Transverse colon (tissue), 4 donors: ENCODE measurements around the gene KRT5. TPM values are rescaled to one million over a fixed set of nuclear protein-coding genes. Genes with fewer than 3 reads are reported as not detected.
"Not testable (repeated sequence)": the region's sequence is repeated elsewhere in the genome, so short reads cannot be mapped to it uniquely, and the experiment has no call there.

Source experiments
- DNase-seq: peaks from one replicate; pipeline ENCODE4 v3.0.0-alpha.2; 2019
- H3K27ac ChIP-seq, 4 donors: fragments of 200-600 bp; sonication (generic); 2 replicates each; pipeline ENCODE4 v1.5.1; 2016 to 2018; ENCODE audit warnings: inconsistent platforms in 4 of 4
- H3K27me3 ChIP-seq: fragments of 200-600 bp; sonication (generic); 2 replicates; pipeline ENCODE4 v1.5.1; 2017; ENCODE audit warnings: inconsistent platforms
- H3K36me3 ChIP-seq, 4 donors: fragments of 200-600 bp; sonication (generic); 2 replicates each; pipeline ENCODE4 v1.5.1; 2017 to 2019; ENCODE audit warnings: inconsistent platforms in 4 of 4
- H3K4me1 ChIP-seq, 4 donors: fragments of 200-600 bp; sonication (generic); 2 replicates each; pipeline ENCODE4 v1.5.1; 2017 to 2020; ENCODE audit warnings: inconsistent platforms in 4 of 4
- H3K4me3 ChIP-seq, 4 donors: fragments of 200-600 bp; sonication (generic); 1 replicate in 1 of 4; 2 replicates in 3 of 4; pipeline versions ENCODE4 v1.5.1 to v1.6.1; 2017 to 2019; ENCODE audit warnings: inconsistent platforms in 4 of 4
- H3K9me3 ChIP-seq, 2 donors: fragments of 200-600 bp; sonication (generic); 2 replicates each; pipeline ENCODE4 v1.5.1; 2017 to 2019; ENCODE audit warnings: inconsistent platforms in 2 of 2
- CTCF ChIP-seq, 5 experiments: fragments of 200-600 bp in 3 of 5; fragments of 450-650 bp in 2 of 5; sonication (generic) in 3 of 5; IDR thresholded peaks; 1 replicate in 2 of 5; 2 replicates in 3 of 5; pipeline ENCODE4 v1.5.1; 2016 to 2017; ENCODE audit warnings: antibody characterized with exemption in 5 of 5, inconsistent platforms in 3 of 5, mild to moderate bottlenecking in 2 of 5, moderate library complexity in 1 of 5
- EP300 ChIP-seq: sonication (generic); formaldehyde crosslinking; IDR thresholded peaks from one replicate; pipeline ENCODE4 v1.6.1; 2017; ENCODE audit warnings: antibody characterized with exemption, low read depth
- POLR2A ChIP-seq: fragments of 450-650 bp; IDR thresholded peaks from one replicate; pipeline ENCODE4 v1.6.1; 2016; ENCODE audit warnings: antibody characterized with exemption, mild to moderate bottlenecking, moderate library complexity
- POLR2AphosphoS5 ChIP-seq, 3 donors: sonication (generic); formaldehyde crosslinking; IDR thresholded peaks; one replicate each; pipeline ENCODE4 v1.6.1; 2016; ENCODE audit warnings: antibody characterized with exemption in 3 of 3
- WGBS, 2 donors: methylation state at CpG; one replicate each; pipeline ENCODE4 v1.1.5; 2018; ENCODE audit warnings: low coverage in 1 of 2; 5-methylcytosine and 5-hydroxymethylcytosine counted together
- in situ Hi-C, 4 donors: fragments of 200-750 bp; cut with MboI; loops; one replicate each; pipeline versions ENCODE4 v1.15.0 to v1.15.1; 2017; ENCODE audit warnings: low sequenced_read_pairs in 3 of 4, low pct_ligation_motif_present in 1 of 4, low pct_unique_long_range_greater_than_20kb in 1 of 4
- intact Hi-C: fragments of 100-400 bp; cut with DNase I; formaldehyde crosslinking; loops from one replicate; pipeline ENCODE4 v1.15.1; 2023; ENCODE audit warnings: low total_unique reads
- total RNA-seq, 4 donors: library from RNA; depleted of rRNA; stranded (reverse); fragments of >200 nt; gene quantifications; one replicate each; pipeline ENCODE4 v1.1.0, GENCODE V29; 2016

KRT5 gene
- total RNA-seq, 4 donors from 2014 or later, result not detected

DNA sequence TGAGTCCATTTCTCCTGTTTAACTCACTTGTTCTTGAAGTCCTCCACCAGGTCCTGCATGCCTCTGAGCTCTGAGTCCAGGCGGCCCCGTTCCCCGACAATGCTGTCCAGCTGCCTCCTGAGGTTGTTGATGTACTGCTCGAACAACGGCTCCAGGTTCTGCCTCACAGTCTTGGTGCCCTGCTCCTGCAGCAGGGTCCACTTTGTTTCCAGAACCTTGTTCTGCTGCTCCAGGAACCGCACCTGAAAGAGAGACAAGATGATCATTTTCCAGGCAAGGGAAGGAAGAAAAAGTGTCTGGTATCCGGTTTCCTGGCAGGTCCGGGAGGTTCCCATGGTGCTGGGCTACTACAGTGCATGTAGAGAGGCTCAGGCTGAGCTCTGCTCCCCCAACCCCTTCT, 28.7 kb downstream of the KRT5 start:
- intact Hi-C loops, result not testable (repeated sequence)
- in situ Hi-C loops, result loop anchor here in 1 of 4 donors (10.0 kb wide), 1 partner anchor 107 kb away; the partner anchor contains the start of gene KRT84

DNA sequence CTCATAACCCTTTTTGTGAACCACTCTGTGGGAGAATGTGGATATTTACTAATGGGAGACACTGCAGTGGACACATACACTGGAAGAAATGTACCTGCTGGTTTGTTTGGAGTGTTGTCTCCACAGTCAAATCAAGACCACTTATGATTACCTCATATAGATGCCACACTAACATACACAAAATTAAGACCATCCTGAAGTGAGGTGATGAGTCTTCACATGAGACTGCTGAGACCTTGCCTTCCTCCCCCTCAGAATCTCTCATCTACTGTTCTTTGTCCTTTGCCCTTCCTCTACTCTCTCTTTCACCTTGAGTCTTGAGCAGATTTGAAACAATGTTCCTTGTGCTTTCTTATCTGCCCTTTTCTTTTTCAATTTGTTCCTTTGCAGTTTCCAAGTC, 31.5 kb downstream of the KRT5 start:
- in situ Hi-C loops (no loop called here), intact Hi-C loops (no loop called here)
- TF ChIP-seq POLR2AphosphoS5 (IDR thresholded peaks at IDR 0.05) (no peak), POLR2A (no peak), CTCF (IDR thresholded peaks at IDR 0.05) (no peak), EP300 (no peak)
- Histone ChIP-seq H3K27ac (no peak overlapping the region), H3K27me3 (peaks cover 9% of the 10 kb centered on the region), H3K9me3 (no peaks in the 10 kb centered on the region), H3K36me3 (no peaks in the 10 kb centered on the region), H3K4me3 (no peak overlapping the region), H3K4me1 (no peaks in the 10 kb centered on the region)
- no peak for DNase-seq

More for the DNA sequence above, 28.7 kb downstream of the KRT5 start:
- not testable (repeated sequence) for H3K4me1 ChIP-seq, H3K36me3 ChIP-seq, H3K27ac ChIP-seq, H3K27me3 ChIP-seq, H3K4me3 ChIP-seq, H3K9me3 ChIP-seq, DNase-seq
- 80 to 82% methylated on average over 1 to 8 of the region's 8 CpGs for WGBS, 2 donors

- H3K27ac ChIP-seq, H3K36me3 ChIP-seq, H3K27me3 ChIP-seq, H3K4me3 ChIP-seq, H3K9me3 ChIP-seq, H3K4me1 ChIP-seq, DNase-seq, intact Hi-C loops, in situ Hi-C loops: not testable (repeated sequence)
- 71% methylated on average over 6 of the region's 15 CpGs; no CpG with 5 or more reads in 1 of the 2 donors for WGBS, 2 donors
Measured at GRCh38 chr12:52487744-52488443, 32.3 kb downstream of the KRT5 start.

DNA sequence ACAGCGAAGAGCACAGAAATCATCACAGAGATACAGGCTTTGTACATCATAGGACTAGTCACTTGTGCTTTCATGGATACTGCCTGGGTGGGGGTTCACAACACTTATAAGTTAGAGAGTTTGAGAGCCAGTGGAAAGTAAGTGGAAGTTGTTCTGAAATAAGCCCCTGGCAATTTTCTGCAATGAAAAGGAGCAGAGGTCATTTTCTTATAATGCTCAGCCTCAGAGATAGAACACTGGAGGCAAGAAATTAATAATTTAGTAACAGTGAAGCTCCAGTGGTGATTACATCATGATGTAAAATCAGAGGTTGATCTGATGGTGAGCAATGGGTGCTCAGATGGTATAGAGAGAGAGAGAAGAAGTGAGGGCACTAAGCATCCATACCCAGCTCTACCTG, 33.0 kb downstream of the KRT5 start:
- DNase-seq, result no peak
- Histone ChIP-seq H3K4me1 (no peaks in the 10 kb centered on the region), H3K9me3 (no peaks in the 10 kb centered on the region), H3K36me3 (no peaks in the 10 kb centered on the region), H3K27me3 (peaks cover 9% of the 10 kb centered on the region), H3K4me3 (no peak overlapping the region), H3K27ac (no peak overlapping the region)
- in situ Hi-C loops (no loop called here), intact Hi-C loops (no loop called here)
- TF ChIP-seq EP300, result no peak
- TF ChIP-seq CTCF (IDR thresholded peaks at IDR 0.05), result no peak
- no peak for TF ChIP-seq POLR2AphosphoS5 (IDR thresholded peaks at IDR 0.05)
- TF ChIP-seq POLR2A, result no peak
- WGBS, 2 donors, result 33 to 98% methylated on average over 1 of the region's 1 CpG

- intact Hi-C loops (no loop called here), in situ Hi-C loops (no loop called here)
- DNase-seq, result no peak
Measured at GRCh38 chr12:52486166-52487105, 33.8 kb downstream of the KRT5 start.

More at GRCh38 chr12:52486166-52487105, 33.8 kb downstream of the KRT5 start:
- Histone ChIP-seq H3K27ac (no peak overlapping the region), H3K27me3 (peaks cover 9% of the 10 kb centered on the region), H3K4me3 (no peak overlapping the region), H3K9me3 (no peaks in the 10 kb centered on the region), H3K4me1 (no peaks in the 10 kb centered on the region), H3K36me3 (no peaks in the 10 kb centered on the region)
- TF ChIP-seq CTCF (IDR thresholded peaks at IDR 0.05) (no peak), POLR2AphosphoS5 (IDR thresholded peaks at IDR 0.05) (no peak), EP300 (no peak)
- 81% methylated on average over 5 of the region's 5 CpGs for WGBS, 2 donors
